Calu3 (cell line): ENCODE data around the gene INTS1. TPM values are rescaled to one million over a fixed set of nuclear protein-coding genes. Genes with fewer than 3 reads are reported as not detected.

ENCODE experiments used
- BruUV-seq: library from RNA; stranded (reverse); fragments of 400-500 nt; replicated peaks from 2 replicates; lab custom pipeline; 2021; lab: Mats Ljungman, UMichigan
- CTCF ChIA-PET: fragments of 300-600 bp; sonication (Branson Sonifier 250); formaldehyde crosslinking; loops from one replicate; lab custom pipeline; 2022; ENCODE audit warnings: antibody characterized with exemption; lab: Charles Lee
- DNase-seq: peaks from one replicate; pipeline ENCODE4 v3.0.0; 2022
- H3K27ac Mint-ChIP-seq: one replicate; pipeline ENCODE4 v1.8.0; 2022; ENCODE audit warnings: mixed read lengths; ENCODE audit not compliant: unreplicated experiment
- H3K27me3 Mint-ChIP-seq: one replicate; pipeline ENCODE4 v1.8.0; 2022; ENCODE audit warnings: mixed read lengths; ENCODE audit not compliant: unreplicated experiment
- H3K36me3 Mint-ChIP-seq: one replicate; pipeline ENCODE4 v1.8.0; 2022; ENCODE audit warnings: mild to moderate bottlenecking, moderate library complexity, mixed read lengths; ENCODE audit not compliant: insufficient read depth, unreplicated experiment
- H3K4me1 Mint-ChIP-seq: one replicate; pipeline ENCODE4 v1.8.0; 2022; ENCODE audit warnings: mild to moderate bottlenecking, low read depth, mixed read lengths; ENCODE audit not compliant: unreplicated experiment
- H3K4me3 Mint-ChIP-seq: one replicate; pipeline ENCODE4 v1.8.0; 2022; ENCODE audit warnings: mild to moderate bottlenecking, low read depth, moderate library complexity, mixed read lengths; ENCODE audit not compliant: unreplicated experiment
- H3K9me3 Mint-ChIP-seq: one replicate; pipeline ENCODE4 v1.8.0; 2022; ENCODE audit warnings: low read depth, mixed read lengths; ENCODE audit not compliant: unreplicated experiment
- intact Hi-C: fragments of 100-400 bp; cut with micrococcal nuclease; formaldehyde crosslinking; loops from one replicate; pipeline ENCODE4 v1.10.0; 2022; ENCODE audit not compliant: unreplicated experiment
- total RNA-seq: library from RNA; stranded (reverse); gene quantifications from 2 replicates; pipeline ENCODE4 v1.2.3, GENCODE V29; 2022
- TF ChIP-seq, protein P1 (sequence below): fragments of 200-600 bp; IDR thresholded peaks from one replicate; pipeline ENCODE4 v1.8.0; 2022; ENCODE audit warnings: antibody characterized with exemption; ENCODE audit not compliant: unreplicated experiment

Gene INTS1
- total RNA-seq, 1 experiment from 2014 or later = 192 TPM

- CTCF ChIA-PET = no interaction called here
- TF ChIP-seq, protein P1, sequence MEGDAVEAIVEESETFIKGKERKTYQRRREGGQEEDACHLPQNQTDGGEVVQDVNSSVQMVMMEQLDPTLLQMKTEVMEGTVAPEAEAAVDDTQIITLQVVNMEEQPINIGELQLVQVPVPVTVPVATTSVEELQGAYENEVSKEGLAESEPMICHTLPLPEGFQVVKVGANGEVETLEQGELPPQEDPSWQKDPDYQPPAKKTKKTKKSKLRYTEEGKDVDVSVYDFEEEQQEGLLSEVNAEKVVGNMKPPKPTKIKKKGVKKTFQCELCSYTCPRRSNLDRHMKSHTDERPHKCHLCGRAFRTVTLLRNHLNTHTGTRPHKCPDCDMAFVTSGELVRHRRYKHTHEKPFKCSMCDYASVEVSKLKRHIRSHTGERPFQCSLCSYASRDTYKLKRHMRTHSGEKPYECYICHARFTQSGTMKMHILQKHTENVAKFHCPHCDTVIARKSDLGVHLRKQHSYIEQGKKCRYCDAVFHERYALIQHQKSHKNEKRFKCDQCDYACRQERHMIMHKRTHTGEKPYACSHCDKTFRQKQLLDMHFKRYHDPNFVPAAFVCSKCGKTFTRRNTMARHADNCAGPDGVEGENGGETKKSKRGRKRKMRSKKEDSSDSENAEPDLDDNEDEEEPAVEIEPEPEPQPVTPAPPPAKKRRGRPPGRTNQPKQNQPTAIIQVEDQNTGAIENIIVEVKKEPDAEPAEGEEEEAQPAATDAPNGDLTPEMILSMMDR = no peak
- H3K4me3 Mint-ChIP-seq = no peak overlapping the region
- intact Hi-C loops = no loop called here
- H3K27ac Mint-ChIP-seq = no peak overlapping the region
- no peak for DNase-seq
- no peaks in the 10 kb centered on the region for H3K9me3 Mint-ChIP-seq
- peaks cover 86% of the 10 kb centered on the region for H3K36me3 Mint-ChIP-seq
- BruUV-seq = no TSS peak
- H3K27me3 Mint-ChIP-seq = no peaks in the 10 kb centered on the region
- no peaks in the 10 kb centered on the region for H3K4me1 Mint-ChIP-seq
These were observed 13.4 kb downstream of the INTS1 start for GRCh38 chr7:1490837-1491236.

- intact Hi-C loops = no loop called here
- DNase-seq = no peak
- TF ChIP-seq, protein P1 = no peak
- H3K27me3 Mint-ChIP-seq = no peaks in the 10 kb centered on the region
- peak overlapping the region; percentile 48 for H3K27ac Mint-ChIP-seq
- no peaks in the 10 kb centered on the region for H3K4me1 Mint-ChIP-seq
- H3K9me3 Mint-ChIP-seq = no peaks in the 10 kb centered on the region
- H3K4me3 Mint-ChIP-seq = no peak overlapping the region
- peaks cover 88% of the 10 kb centered on the region for H3K36me3 Mint-ChIP-seq
- CTCF ChIA-PET = no interaction called here
- BruUV-seq = no TSS peak
These were observed 14.9 kb downstream of the INTS1 start for GRCh38 chr7:1489336-1489735.

DNA sequence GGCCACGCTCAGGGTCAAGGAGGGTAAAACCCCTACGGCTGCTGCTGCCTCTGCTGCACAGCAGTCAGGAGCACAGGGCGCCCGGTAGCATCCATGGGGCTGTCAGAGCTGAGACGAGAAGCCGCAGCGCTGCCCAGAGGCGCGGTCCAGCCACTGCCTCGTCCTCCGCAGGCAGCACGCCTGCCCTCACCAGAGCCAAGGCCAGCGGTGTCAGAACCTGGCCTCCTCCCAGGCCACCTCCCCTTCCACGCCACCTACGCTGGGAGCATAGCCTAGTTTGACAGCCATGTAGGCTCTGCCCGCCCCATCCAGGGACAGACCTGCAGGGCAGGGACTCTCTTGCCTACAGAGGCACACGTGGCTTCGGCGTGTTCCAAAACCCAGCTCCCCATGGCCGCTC is 16.2 kb downstream of the INTS1 start:
- no peak for DNase-seq
- BruUV-seq = no TSS peak
- TF ChIP-seq, protein P1 = no peak
- intact Hi-C loops = no loop called here
- Mint-ChIP-seq H3K27ac (no peak overlapping the region), H3K4me1 (no peaks in the 10 kb centered on the region), H3K4me3 (no peak overlapping the region), H3K27me3 (no peaks in the 10 kb centered on the region), H3K36me3 (peaks cover 87% of the 10 kb centered on the region), H3K9me3 (no peaks in the 10 kb centered on the region)
- CTCF ChIA-PET = interaction anchor here (0.6 kb wide), 1 partner anchor 38 kb away, joined by 9 read pairs; no protein-coding TSS in a partner anchor

DNA sequence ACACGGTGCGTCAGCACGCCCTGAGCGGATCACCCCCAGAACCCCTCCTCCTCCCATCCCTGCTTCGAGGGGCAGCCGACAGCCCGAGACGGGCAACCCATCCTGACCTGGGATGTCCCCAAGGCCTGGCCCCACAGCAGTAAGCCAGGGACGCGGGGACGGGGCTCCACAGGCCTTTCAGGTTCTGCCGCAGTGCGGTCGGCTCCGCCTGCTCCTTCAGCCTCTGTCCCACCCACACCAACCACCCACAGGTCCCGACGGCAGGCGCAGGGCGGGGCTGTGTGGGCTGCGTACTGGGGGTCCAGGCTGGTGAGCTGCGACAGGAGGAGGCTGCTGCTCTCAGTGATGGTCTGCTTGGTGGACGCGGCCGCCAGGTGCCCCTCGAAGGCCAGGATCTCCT is 16.7 kb downstream of the INTS1 start:
- CTCF ChIA-PET = no interaction called here
- intact Hi-C loops = no loop called here
- Mint-ChIP-seq H3K36me3 (peaks cover 84% of the 10 kb centered on the region), H3K9me3 (no peaks in the 10 kb centered on the region), H3K4me1 (no peaks in the 10 kb centered on the region), H3K27ac (no peak overlapping the region), H3K27me3 (no peaks in the 10 kb centered on the region), H3K4me3 (no peak overlapping the region)
- TF ChIP-seq, protein P1 = no peak
- no TSS peak for BruUV-seq
- DNase-seq = no peak
